ENCODE results near the gene SUN2.

DNA sequence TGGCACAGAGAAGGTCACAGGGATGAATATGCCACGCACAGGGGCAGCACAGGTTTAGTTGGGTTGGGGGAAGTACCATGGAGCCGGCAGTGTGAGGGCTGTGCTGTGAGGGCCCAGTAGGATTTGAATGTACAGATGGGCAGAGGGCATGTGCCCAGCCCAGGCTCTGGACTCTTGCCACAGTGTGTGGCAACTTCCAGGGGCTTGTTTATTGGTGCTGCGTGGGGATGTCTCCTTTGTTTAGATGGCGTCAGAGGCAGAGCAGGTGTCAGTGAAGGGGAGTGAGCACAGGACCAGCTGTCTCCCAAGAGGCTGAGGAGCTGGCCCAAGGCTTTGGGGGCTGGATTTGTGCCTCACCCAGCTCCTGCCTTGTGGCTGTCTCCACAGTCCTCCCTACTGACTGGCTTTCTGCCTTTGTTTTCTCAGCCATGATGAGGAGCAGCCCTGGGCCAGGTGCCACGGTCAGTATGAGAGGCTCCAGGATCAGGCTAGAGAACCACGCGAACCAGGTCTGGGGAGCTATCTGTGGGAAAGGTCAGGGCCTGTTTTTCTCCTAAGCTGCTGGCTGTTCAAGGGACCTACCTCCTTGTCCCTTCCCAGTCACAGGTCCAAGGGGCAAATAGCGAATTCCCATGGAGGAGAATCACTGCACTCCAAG, 21.9 kb downstream of the SUN2 start:
- TF ChIP-seq, protein P1, sequence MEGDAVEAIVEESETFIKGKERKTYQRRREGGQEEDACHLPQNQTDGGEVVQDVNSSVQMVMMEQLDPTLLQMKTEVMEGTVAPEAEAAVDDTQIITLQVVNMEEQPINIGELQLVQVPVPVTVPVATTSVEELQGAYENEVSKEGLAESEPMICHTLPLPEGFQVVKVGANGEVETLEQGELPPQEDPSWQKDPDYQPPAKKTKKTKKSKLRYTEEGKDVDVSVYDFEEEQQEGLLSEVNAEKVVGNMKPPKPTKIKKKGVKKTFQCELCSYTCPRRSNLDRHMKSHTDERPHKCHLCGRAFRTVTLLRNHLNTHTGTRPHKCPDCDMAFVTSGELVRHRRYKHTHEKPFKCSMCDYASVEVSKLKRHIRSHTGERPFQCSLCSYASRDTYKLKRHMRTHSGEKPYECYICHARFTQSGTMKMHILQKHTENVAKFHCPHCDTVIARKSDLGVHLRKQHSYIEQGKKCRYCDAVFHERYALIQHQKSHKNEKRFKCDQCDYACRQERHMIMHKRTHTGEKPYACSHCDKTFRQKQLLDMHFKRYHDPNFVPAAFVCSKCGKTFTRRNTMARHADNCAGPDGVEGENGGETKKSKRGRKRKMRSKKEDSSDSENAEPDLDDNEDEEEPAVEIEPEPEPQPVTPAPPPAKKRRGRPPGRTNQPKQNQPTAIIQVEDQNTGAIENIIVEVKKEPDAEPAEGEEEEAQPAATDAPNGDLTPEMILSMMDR (IDR thresholded peaks at IDR 0.05; ENCODE audit: low read length), result no peak
- no peak for TF ChIP-seq EZH2 (optimal IDR thresholded peaks at IDR 0.05; ENCODE audit: low read depth, low read length)
- TF ChIP-seq EZH2phosphoT487 (IDR thresholded peaks at IDR 0.05; ENCODE audit: low read length), result no peak

All from MM.1S (cell line).